PFSK-1 (cell line): Measurements from ENCODE around the gene DDX10.

Experiments used
- FOXP2 ChIP-seq: optimal IDR thresholded peaks from 2 replicates; pipeline ENCODE3; 2011; ENCODE audit warnings: borderline replicate concordance, control low read depth, inconsistent platforms; ENCODE audit not compliant: insufficient read depth; ENCODE audit errors: extremely low read length, extremely low read depth
- POLR2AphosphoS5 ChIP-seq: IDR thresholded peaks from 2 replicates; pipeline ENCODE4 v1.6.1; 2012; ENCODE audit warnings: low read depth, mild to moderate bottlenecking, control low read depth, low read length, moderate library complexity
- REST ChIP-seq, 2 experiments: IDR thresholded peaks; 2 replicates each; pipeline versions ENCODE4 v1.6.1 to v1.8.0; 2011 to 2012; ENCODE audit warnings: low read depth in 2 of 2, low read length in 2 of 2, control low read depth in 1 of 2, inconsistent platforms in 1 of 2, mild to moderate bottlenecking in 1 of 2, moderate library complexity in 1 of 2; ENCODE audit not compliant: insufficient read depth in 1 of 2
- SIN3A ChIP-seq: IDR thresholded peaks from 2 replicates; pipeline ENCODE4 v1.6.1; 2012; ENCODE audit warnings: mild to moderate bottlenecking, low read length, moderate library complexity, borderline replicate concordance; ENCODE audit not compliant: insufficient read depth
- TAF1 ChIP-seq: IDR thresholded peaks from 2 replicates; pipeline ENCODE4 v1.6.1; 2012; ENCODE audit warnings: low read length, control low read depth, borderline replicate concordance; ENCODE audit not compliant: insufficient read depth

The DDX10 gene

GRCh38 chr11:108817976-108818375 lies 153.1 kb downstream of the DDX10 start:
- TF ChIP-seq FOXP2: no peak
- no peak for TF ChIP-seq POLR2AphosphoS5
- no peak for TF ChIP-seq REST (IDR thresholded peaks at IDR 0.05; ENCODE audit: insufficient read depth in 1 of 2, low read depth in 2 of 2, low read length in 2 of 2)
- TF ChIP-seq TAF1: no peak
- TF ChIP-seq SIN3A: no peak

- TF ChIP-seq FOXP2 (no peak), REST (IDR thresholded peaks at IDR 0.05; ENCODE audit: insufficient read depth in 1 of 2, low read depth in 2 of 2, low read length in 2 of 2) (no peak), SIN3A (no peak), TAF1 (no peak), POLR2AphosphoS5 (no peak)
Measured at GRCh38 chr11:108818971-108819370, 154.1 kb downstream of the DDX10 start.

DNA sequence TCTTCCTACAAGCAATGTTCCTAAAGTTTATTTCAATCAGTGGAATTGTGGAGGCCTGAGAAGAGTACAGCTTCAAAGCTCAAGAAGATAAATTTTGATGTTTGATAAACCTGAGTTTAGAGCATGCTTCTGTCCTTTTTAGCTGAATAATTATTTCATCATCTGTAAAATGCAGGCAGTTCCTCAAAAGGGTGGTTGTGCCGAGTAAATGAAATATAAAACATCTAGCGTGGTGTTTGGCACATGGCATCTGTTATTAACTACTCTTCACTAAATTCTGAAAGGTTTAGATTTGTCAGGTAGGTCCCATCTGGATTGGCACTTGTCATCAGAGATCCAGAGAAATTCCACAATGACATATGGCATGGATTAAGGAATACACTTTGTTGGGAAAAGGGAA lies 155.1 kb downstream of the DDX10 start:
- no peak for TF ChIP-seq POLR2AphosphoS5
- no peak for TF ChIP-seq REST (IDR thresholded peaks at IDR 0.05; ENCODE audit: insufficient read depth in 1 of 2, low read depth in 2 of 2, low read length in 2 of 2)
- no peak for TF ChIP-seq FOXP2
- no peak for TF ChIP-seq SIN3A
- no peak for TF ChIP-seq TAF1

DNA sequence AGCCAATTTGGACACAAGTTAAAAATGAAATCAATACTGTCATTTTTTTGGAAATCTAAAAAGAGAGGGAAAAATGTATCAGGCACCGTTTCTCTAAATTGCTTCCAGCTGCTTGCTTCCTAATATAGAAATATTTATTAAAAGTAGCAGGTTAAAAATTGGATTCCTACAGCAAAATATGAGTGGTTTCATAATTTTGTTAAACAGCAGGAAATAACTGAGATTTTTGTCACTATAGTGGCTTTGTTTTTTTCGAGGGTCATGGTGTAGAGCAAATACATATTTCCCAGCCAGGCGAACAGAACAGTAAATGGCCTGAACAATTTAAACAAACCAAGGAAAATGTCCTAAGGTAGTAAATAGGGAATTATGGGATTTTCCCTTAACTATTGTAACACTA lies 159.7 kb downstream of the DDX10 start:
- TF ChIP-seq POLR2AphosphoS5 (no peak), TAF1 (no peak), REST (IDR thresholded peaks at IDR 0.05; ENCODE audit: insufficient read depth in 1 of 2, low read depth in 2 of 2, low read length in 2 of 2) (no peak), SIN3A (no peak), FOXP2 (no peak)

GRCh38 chr11:108825381-108825780 lies 160.5 kb downstream of the DDX10 start:
- no peak for TF ChIP-seq REST (IDR thresholded peaks at IDR 0.05; ENCODE audit: insufficient read depth in 1 of 2, low read depth in 2 of 2, low read length in 2 of 2)
- TF ChIP-seq TAF1: no peak
- no peak for TF ChIP-seq FOXP2
- no peak for TF ChIP-seq SIN3A
- TF ChIP-seq POLR2AphosphoS5: no peak
